NCI-H82 (cell line): ENCODE data around the gene MEFV.
"Not testable (repeated sequence)": the region's sequence is repeated elsewhere in the genome, so short reads cannot be mapped to it uniquely, and the experiment has no call there.

Source experiments
- DNase-seq: peaks from one replicate; lab custom pipeline; 2025; lab: John Stamatoyannopoulos, UW

The MEFV gene

GRCh38 chr16:3215601-3216262 lies 40.7 kb downstream of the MEFV start:
- no peak for DNase-seq

GRCh38 chr16:3214904-3215600 lies 41.4 kb downstream of the MEFV start:
- DNase-seq, result no peak

DNA sequence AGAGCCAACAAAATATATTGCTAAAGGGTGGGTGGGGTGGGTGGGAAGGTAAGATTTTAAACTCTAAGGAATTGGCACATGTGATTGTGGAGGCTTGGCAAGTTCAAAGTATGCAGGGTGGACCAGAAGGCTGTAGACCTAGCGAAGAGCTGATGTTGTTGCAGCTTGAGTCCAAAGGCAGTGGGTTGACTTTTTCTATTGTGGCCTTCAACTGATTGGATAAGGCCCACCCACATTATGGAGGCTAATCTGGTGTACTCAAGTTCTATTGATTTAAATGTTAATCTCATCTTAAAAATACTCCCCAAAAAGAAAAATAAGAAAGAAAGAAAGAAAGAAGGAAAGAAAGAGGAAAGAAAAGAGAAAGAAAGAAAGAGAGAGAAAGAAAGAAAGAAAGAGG lies 43.9 kb downstream of the MEFV start:
- DNase-seq, result no peak

- no peak for DNase-seq
These were observed 44.4 kb downstream of the MEFV start for GRCh38 chr16:3212006-3212405.

DNA sequence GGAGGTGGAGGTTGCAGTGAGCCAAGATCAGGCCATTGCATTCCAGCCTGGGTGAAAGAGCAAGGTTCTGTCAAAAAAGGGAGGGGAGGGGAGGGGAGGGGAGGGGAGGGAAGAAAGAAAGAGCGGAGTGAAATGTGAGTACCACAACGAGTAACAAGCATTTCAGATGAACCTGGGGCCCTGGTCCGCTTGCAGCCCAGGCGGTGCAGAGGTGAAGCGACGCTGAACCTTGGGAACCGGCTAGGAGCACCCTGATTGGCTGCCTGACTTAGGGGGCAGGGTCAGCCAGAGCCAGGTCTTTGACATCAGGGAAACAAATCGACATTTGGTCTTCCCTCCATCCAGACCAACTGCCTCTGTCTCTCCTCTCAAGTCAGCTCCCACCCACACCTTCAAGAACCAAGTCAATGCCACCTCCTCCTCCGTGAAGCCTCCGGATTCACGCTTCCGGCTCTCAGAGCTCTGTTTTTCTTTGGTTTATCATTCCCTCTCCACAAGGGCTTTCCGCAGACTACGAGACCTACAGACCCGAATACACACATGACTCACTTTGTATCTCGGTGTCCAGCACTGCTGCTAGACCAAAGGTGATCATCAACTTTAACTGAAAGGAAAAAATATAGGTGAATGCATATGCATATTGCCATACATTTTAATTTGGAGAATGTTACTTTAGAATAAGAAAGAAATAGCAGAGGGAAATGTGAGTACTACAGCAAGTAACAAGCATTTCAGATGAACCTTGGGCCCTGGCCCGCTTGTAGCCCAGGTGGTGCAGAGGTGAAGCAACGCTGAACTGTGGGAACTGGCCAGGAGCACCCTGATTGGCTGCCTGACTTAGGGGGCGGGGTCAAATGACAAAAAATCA lies 49.1 kb downstream of the MEFV start:
- no peak for DNase-seq

GRCh38 chr16:3205939-3206338 lies 50.5 kb downstream of the MEFV start:
- peak; percentile 12 for DNase-seq

- no peak for DNase-seq
These were observed 53.4 kb downstream of the MEFV start for GRCh38 chr16:3202903-3203539.

- DNase-seq, result peak; percentile 63
These were observed 57.9 kb downstream of the MEFV start for GRCh38 chr16:3198334-3199072.

- DNase-seq, result not testable (repeated sequence)
These were observed 58.6 kb downstream of the MEFV start for GRCh38 chr16:3197694-3198333.

- DNase-seq, result peak; percentile 36
These were observed 60.5 kb downstream of the MEFV start for GRCh38 chr16:3195975-3196374.

DNA sequence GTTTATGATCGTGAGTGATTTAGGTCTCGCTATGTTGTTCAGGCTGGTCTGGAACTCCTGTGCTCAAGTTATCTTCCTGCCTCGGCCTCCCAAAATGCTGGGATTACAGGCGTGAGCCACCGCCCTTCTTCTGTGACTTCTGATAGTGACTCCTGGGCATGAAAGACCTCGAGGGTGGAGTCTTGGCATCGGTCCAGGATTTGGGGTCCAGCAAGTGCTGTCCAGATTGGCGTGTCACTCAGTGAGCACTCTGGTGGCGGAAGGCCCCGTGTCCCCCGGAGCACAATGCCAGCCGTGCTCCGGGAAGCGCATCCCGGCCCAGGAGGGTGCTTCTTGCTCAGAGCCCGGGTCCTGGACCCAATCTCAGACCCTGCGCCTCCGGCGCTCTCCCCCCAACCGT lies 61.6 kb downstream of the MEFV start:
- DNase-seq, result peak; percentile 44

DNA sequence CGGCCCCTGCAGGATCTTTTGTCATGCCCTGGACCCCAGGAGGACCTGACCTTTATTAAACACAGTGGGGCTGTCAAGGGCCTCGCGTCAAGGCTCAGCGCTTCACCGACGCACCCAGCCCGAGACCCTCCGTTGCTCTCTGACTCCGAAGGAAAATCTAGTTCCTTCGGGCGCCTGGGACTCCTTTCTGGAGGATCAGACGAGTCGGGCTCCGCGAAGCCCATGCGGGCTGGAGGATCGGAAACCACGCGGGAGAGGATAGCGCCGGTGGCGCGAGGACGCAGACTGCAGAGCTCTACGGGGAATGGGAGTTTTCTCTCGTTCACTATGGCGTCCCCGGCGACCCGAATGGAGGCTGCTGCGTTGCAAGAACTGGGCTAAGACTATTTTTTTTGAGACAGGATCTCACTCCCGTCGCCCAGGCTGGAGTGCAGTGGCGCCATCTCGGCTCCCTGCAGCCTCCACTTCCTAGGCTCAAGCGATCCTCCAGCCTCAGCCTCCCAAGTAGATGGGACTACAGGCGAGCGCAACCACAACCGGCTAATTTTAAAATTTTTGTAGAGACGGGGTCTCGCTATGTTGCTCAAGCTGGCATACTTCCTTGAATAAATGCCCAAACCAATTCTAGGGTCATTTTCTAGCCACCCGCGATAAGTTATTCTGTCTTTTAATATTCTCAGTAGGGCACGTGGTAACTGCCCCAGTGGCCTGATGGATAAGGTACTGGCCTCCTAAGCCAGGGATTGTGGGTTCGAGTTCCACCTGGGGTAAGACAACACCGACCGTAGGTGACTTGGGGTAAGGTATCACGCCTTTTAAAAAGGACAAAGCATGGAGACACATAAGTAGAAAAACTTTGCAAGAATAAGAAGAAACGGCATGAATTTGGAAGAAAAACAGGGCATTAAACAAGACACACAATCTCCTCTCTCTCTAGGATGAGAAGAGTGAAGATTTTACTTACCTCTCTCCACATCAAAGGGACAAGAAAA lies 62.9 kb downstream of the MEFV start:
- no peak for DNase-seq

GRCh38 chr16:3192476-3193019 lies 63.9 kb downstream of the MEFV start:
- DNase-seq, result no peak
